ENCODE data around the gene AP2S1.

- TF ChIP-seq CTCF (optimal IDR thresholded peaks at IDR 0.05 in 1 of 3, IDR thresholded peaks at IDR 0.05 in 1 of 3, conservative IDR thresholded peaks at IDR 0.05 in 1 of 3; ENCODE audit: extremely low read depth in 1 of 3, insufficient read depth in 2 of 3, low read length in 3 of 3) (no peak), EZH2 (IDR thresholded peaks at IDR 0.05; ENCODE audit: low read length) (no peak)
These were observed 28.9 kb downstream of the AP2S1 start for GRCh38 chr19:46821512-46822409.

Data from keratinocyte (primary cell).